ENCODE measurements around the gene FEZ2.

Gene FEZ2

GRCh38 chr2:36528274-36528673 lies 69.7 kb downstream of the FEZ2 start (continued):
- no peak for TF ChIP-seq POU6F1 (CRISPR knock-in tag; IDR thresholded peaks at IDR 0.05; ENCODE audit: borderline replicate concordance, low read depth)
- TF ChIP-seq PATZ1 (CRISPR knock-in tag; IDR thresholded peaks at IDR 0.05; ENCODE audit: borderline replicate concordance), result no peak
- TF ChIP-seq TCF4 (CRISPR knock-in tag; IDR thresholded peaks at IDR 0.05; ENCODE audit: borderline replicate concordance), result no peak
- no peak for TF ChIP-seq GLIS3 (CRISPR knock-in tag; IDR thresholded peaks at IDR 0.05)
- TF ChIP-seq ZC3H10 (CRISPR knock-in tag; IDR thresholded peaks at IDR 0.05), result no peak
- TF ChIP-seq OSR1 (CRISPR knock-in tag; IDR thresholded peaks at IDR 0.05), result no peak
- no peak for TF ChIP-seq RARB (CRISPR knock-in tag; IDR thresholded peaks at IDR 0.05)
- TF ChIP-seq ARNTL (CRISPR knock-in tag; IDR thresholded peaks at IDR 0.05; ENCODE audit: borderline replicate concordance, low read depth), result no peak
- no peak for TF ChIP-seq PPARA (CRISPR knock-in tag; IDR thresholded peaks at IDR 0.05; ENCODE audit: borderline replicate concordance)
- TF ChIP-seq ZNF8 (CRISPR knock-in tag; IDR thresholded peaks at IDR 0.05), result no peak
- TF ChIP-seq ESRRG (CRISPR knock-in tag; IDR thresholded peaks at IDR 0.05), result no peak

- no peak for ATAC-seq
- TF ChIP-seq OSR1 (CRISPR knock-in tag; IDR thresholded peaks at IDR 0.05) (no peak), ISL1 (CRISPR knock-in tag; IDR thresholded peaks at IDR 0.05) (no peak), TCF4 (CRISPR knock-in tag; IDR thresholded peaks at IDR 0.05; ENCODE audit: borderline replicate concordance) (no peak), ZNF70 (CRISPR knock-in tag; IDR thresholded peaks at IDR 0.05) (no peak), PATZ1 (CRISPR knock-in tag; IDR thresholded peaks at IDR 0.05; ENCODE audit: borderline replicate concordance) (no peak), CSDC2 (CRISPR knock-in tag; IDR thresholded peaks at IDR 0.05) (no peak), TOX (CRISPR knock-in tag; IDR thresholded peaks at IDR 0.05; ENCODE audit: borderline replicate concordance) (no peak), BACH2 (CRISPR knock-in tag; IDR thresholded peaks at IDR 0.05; ENCODE audit: borderline replicate concordance) (no peak), SNAI2 (CRISPR knock-in tag; IDR thresholded peaks at IDR 0.05) (no peak), POU6F1 (CRISPR knock-in tag; IDR thresholded peaks at IDR 0.05; ENCODE audit: borderline replicate concordance, low read depth) (no peak), ZFP30 (CRISPR knock-in tag; IDR thresholded peaks at IDR 0.05) (no peak), ZFP3 (CRISPR knock-in tag; IDR thresholded peaks at IDR 0.05) (no peak), CSRNP3 (CRISPR knock-in tag; IDR thresholded peaks at IDR 0.05) (no peak), CREB5 (CRISPR knock-in tag; IDR thresholded peaks at IDR 0.05; ENCODE audit: low read depth) (no peak), ZNF8 (CRISPR knock-in tag; IDR thresholded peaks at IDR 0.05) (no peak), GLIS3 (CRISPR knock-in tag; IDR thresholded peaks at IDR 0.05) (no peak), RARB (CRISPR knock-in tag; IDR thresholded peaks at IDR 0.05) (no peak)
Measured at GRCh38 chr2:36526226-36526625, 71.7 kb downstream of the FEZ2 start.

GRCh38 chr2:36525245-36525644 lies 72.7 kb downstream of the FEZ2 start:
- ATAC-seq, result no peak
- TF ChIP-seq OSR1 (CRISPR knock-in tag; IDR thresholded peaks at IDR 0.05) (no peak), CSDC2 (CRISPR knock-in tag; IDR thresholded peaks at IDR 0.05) (no peak), ESRRG (CRISPR knock-in tag; IDR thresholded peaks at IDR 0.05) (no peak), ZFP30 (CRISPR knock-in tag; IDR thresholded peaks at IDR 0.05) (no peak), TOX (CRISPR knock-in tag; IDR thresholded peaks at IDR 0.05; ENCODE audit: borderline replicate concordance) (no peak), ZFP3 (CRISPR knock-in tag; IDR thresholded peaks at IDR 0.05) (no peak), TSHZ2 (CRISPR knock-in tag; IDR thresholded peaks at IDR 0.05) (no peak), CREB5 (CRISPR knock-in tag; IDR thresholded peaks at IDR 0.05; ENCODE audit: low read depth) (no peak), RARB (CRISPR knock-in tag; IDR thresholded peaks at IDR 0.05) (no peak), ZNF565 (CRISPR knock-in tag; conservative IDR thresholded peaks at IDR 0.05; ENCODE audit: low read depth) (no peak)
